ENCODE data around the gene WBP1L. TPM values are rescaled to one million over a fixed set of nuclear protein-coding genes. Genes with fewer than 3 reads are reported as not detected.

WBP1L gene
- polyA plus RNA-seq, 3 donors, result 24.8 to 43.0 (median 38.3) TPM

- intact Hi-C loops (cut with micrococcal nuclease), result loop anchor here (5.0 to 10.0 kb wide), 3 partner anchors 174 to 652 kb away; partner anchors contain the start of genes CNNM2 (in 2 of the 2), ACTR1A (in 1 of the 2), ATP5MK (in 1 of the 2) and PDCD11 (in 1 of the 2)
- peak overlapping the region in 6 of 7 donors; percentile 67 to 98 (median 94) for H3K27ac Mint-ChIP-seq
- H3K4me1 ChIP-seq (ENCODE audit: control insufficient read depth in 1 of 2, insufficient read depth in 2 of 2, low read length in 2 of 2), result peaks cover 37 to 39% of the 10 kb centered on the region in 2 donors
- H3K27ac ChIP-seq (ENCODE audit: low read depth in 1 of 2, low read length in 2 of 2), result peak overlapping the region in 1 of 2 donors; percentile 91
- peak overlapping the region in 1 of 3 experiments; percentile 92 for H3K4me3 ChIP-seq (replicated peaks in 1 of 3; ENCODE audit: low read depth in 2 of 3, low read length in 3 of 3)
- peaks cover 0 to 12% of the 10 kb centered on the region in 2 donors for H3K36me3 ChIP-seq (replicated peaks in 1 of 2; ENCODE audit: control insufficient read depth in 1 of 2, insufficient read depth in 2 of 2, low read length in 2 of 2)
- peaks cover 40% of the 10 kb centered on the region for H3K4me1 Mint-ChIP-seq
- no peak overlapping the region for H3K9ac ChIP-seq (ENCODE audit: insufficient read depth, low read length, poor library complexity, severe bottlenecking)
- H3K4me3 Mint-ChIP-seq, result peak overlapping the region in 1 of 2 donors; percentile 75
- TF ChIP-seq CTCF (IDR thresholded peaks at IDR 0.05), result no peak
- no peaks in the 10 kb centered on the region for H3K27me3 ChIP-seq (ENCODE audit: control insufficient read depth in 2 of 2, insufficient read depth in 2 of 2, low read length in 2 of 2)
- H3K9me3 Mint-ChIP-seq, result peaks cover 0 to 5% (median 2%) of the 10 kb centered on the region in 7 donors
- H3K36me3 Mint-ChIP-seq, result peaks cover 8 to 14% of the 10 kb centered on the region in 2 donors
- peaks cover 10% of the 10 kb centered on the region for H4K20me1 ChIP-seq (ENCODE audit: insufficient read depth, low read length)
- no peaks in the 10 kb centered on the region for H3K9me3 ChIP-seq (replicated peaks in 1 of 2; ENCODE audit: control insufficient read depth in 1 of 2, insufficient read depth in 1 of 2, low read length in 2 of 2)
- H3K4me2 ChIP-seq (replicated peaks; ENCODE audit: extremely low read depth, low read length, poor library complexity, severe bottlenecking), result peak overlapping the region; percentile 93
- WGBS (ENCODE audit: insufficient coverage), result 52% methylated on average over 5 of the region's 7 CpGs
- no peak for DNase-seq
- peaks cover 0 to 9% (median 0%) of the 10 kb centered on the region in 3 donors for H3K27me3 Mint-ChIP-seq (ENCODE audit: low read depth in 3 of 3)
- peaks cover 45% of the 10 kb centered on the region for H3K79me2 ChIP-seq (ENCODE audit: insufficient read depth, low read length)
- peak overlapping the region; percentile 71 for H2AFZ ChIP-seq (ENCODE audit: insufficient read depth, low read depth, low read length, poor library complexity, severe bottlenecking)
These were observed 615 bp upstream of the WBP1L start for GRCh38 chr10:102743078-102743587.

GRCh38 chr10:102744374-102745051 lies 765 bp downstream of the WBP1L start:
- H4K20me1 ChIP-seq (ENCODE audit: insufficient read depth, low read length), result peaks cover 20% of the 10 kb centered on the region
- H3K79me2 ChIP-seq (ENCODE audit: insufficient read depth, low read length), result peaks cover 59% of the 10 kb centered on the region
- 11% methylated on average over 8 of the region's 9 CpGs for WGBS (ENCODE audit: insufficient coverage)
- H3K27me3 ChIP-seq (ENCODE audit: control insufficient read depth in 2 of 2, insufficient read depth in 2 of 2, low read length in 2 of 2), result no peaks in the 10 kb centered on the region
- no peaks in the 10 kb centered on the region for H3K9me3 ChIP-seq (replicated peaks in 1 of 2; ENCODE audit: control insufficient read depth in 1 of 2, insufficient read depth in 1 of 2, low read length in 2 of 2)
- peak overlapping the region; percentile 56 to 91 for H3K27ac ChIP-seq (ENCODE audit: low read depth in 1 of 2, low read length in 2 of 2)
- H3K4me3 Mint-ChIP-seq, result peak overlapping the region; percentile 98 to 99
- peaks cover 0 to 9% (median 0%) of the 10 kb centered on the region in 3 donors for H3K27me3 Mint-ChIP-seq (ENCODE audit: low read depth in 3 of 3)
- H2AFZ ChIP-seq (ENCODE audit: insufficient read depth, low read depth, low read length, poor library complexity, severe bottlenecking), result peak overlapping the region; percentile 71
- peak overlapping the region; percentile 92 to 94 (median 93) for H3K4me3 ChIP-seq (replicated peaks in 1 of 3; ENCODE audit: low read depth in 2 of 3, low read length in 3 of 3)
- H3K4me1 Mint-ChIP-seq, result peaks cover 30% of the 10 kb centered on the region
- peak overlapping the region; percentile 84 to 98 (median 94) for H3K27ac Mint-ChIP-seq
- peak overlapping the region; percentile 93 for H3K9ac ChIP-seq (ENCODE audit: insufficient read depth, low read length, poor library complexity, severe bottlenecking)
- peaks cover 11 to 17% of the 10 kb centered on the region in 2 donors for H3K36me3 Mint-ChIP-seq
- peak overlapping the region; percentile 93 for H3K4me2 ChIP-seq (replicated peaks; ENCODE audit: extremely low read depth, low read length, poor library complexity, severe bottlenecking)
- no peak for DNase-seq
- TF ChIP-seq CTCF (IDR thresholded peaks at IDR 0.05), result no peak
- peaks cover 0 to 12% of the 10 kb centered on the region in 2 donors for H3K36me3 ChIP-seq (replicated peaks in 1 of 2; ENCODE audit: control insufficient read depth in 1 of 2, insufficient read depth in 2 of 2, low read length in 2 of 2)
- intact Hi-C loops (cut with micrococcal nuclease), result loop anchor here (5.0 to 10.0 kb wide), 3 partner anchors 173 to 650 kb away; partner anchors contain the start of genes CNNM2 (in 2 of the 2), ACTR1A (in 1 of the 2), ATP5MK (in 1 of the 2) and PDCD11 (in 1 of the 2)
- H3K4me1 ChIP-seq (ENCODE audit: control insufficient read depth in 1 of 2, insufficient read depth in 2 of 2, low read length in 2 of 2), result peaks cover 23 to 25% of the 10 kb centered on the region in 2 donors
- peaks cover 0 to 5% (median 2%) of the 10 kb centered on the region in 7 donors for H3K9me3 Mint-ChIP-seq

Measured in CD14-positive monocyte (primary cell).